Ecto neural progenitor cell (in vitro differentiated cells): ENCODE data around the gene MTSS2.
"Not testable (repeated sequence)": the region's sequence is repeated elsewhere in the genome, so short reads cannot be mapped to it uniquely, and the experiment has no call there.

Source experiments
- DNase-seq: peaks from one replicate; pipeline ENCODE4 v3.0.0-alpha.2; 2018; ENCODE audit warnings: low spot score

MTSS2 gene

DNA sequence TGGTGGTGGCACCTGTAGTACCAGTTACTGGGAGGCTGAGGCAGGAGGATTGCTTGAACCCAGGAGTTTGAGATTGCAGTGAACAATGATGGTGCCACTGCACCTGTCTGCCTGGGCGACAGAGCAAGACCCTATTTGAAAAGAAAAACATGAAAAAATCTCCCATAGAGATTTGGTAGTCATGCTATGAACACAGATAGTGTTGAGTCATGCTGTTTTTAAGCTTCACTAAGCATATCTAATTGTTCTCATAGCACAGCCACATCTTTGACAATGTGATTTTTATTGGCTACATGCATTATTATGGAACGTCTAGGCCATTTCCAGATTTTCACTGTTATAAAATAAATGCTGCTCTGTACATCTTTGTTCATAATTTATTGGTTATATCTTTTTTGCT, 33.5 kb downstream of the MTSS2 start:
- DNase-seq, result no peak

- no peak for DNase-seq
These were observed 34.3 kb downstream of the MTSS2 start for GRCh38 chr16:70651524-70651923.

DNA sequence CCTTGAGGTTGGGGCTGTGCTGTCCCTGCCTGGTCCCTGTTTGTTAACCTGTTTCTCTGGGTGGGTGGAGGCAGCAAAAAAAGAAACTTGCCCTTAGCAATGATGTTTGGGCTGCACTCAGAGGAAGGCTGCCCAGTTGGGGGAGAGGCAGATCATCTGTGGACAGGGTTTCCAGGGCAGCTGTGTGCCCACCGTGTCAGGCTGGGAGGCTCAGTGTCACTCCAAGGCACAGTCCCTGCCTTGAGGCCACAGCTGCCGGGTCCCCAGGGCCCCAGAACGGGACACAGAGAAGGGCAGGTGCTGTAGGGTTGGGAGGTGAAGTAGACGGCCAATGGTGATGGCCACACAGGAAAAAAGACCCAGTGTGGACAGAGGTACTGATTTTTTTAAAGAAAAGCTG, 35.6 kb downstream of the MTSS2 start:
- no peak for DNase-seq

DNA sequence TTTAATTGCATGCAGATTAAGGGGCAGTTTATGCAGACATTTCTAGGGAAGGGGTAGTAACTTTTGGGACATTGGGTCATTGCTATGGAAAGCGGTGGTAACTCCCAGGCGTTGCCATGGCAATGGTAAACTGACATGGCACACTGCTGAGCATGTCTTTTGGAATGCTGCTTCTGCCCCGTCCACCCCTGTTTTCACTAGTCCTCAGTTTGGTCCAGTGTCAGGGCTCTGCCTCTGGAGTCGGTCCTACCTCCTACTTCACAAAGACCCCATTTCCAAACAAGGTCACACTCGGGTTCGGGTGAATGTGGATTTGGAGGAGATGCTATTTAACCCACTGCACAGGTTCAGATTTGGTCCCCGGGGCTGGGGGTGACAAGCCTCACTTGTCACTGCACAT, 36.6 kb downstream of the MTSS2 start:
- peak; percentile 34 for DNase-seq

DNA sequence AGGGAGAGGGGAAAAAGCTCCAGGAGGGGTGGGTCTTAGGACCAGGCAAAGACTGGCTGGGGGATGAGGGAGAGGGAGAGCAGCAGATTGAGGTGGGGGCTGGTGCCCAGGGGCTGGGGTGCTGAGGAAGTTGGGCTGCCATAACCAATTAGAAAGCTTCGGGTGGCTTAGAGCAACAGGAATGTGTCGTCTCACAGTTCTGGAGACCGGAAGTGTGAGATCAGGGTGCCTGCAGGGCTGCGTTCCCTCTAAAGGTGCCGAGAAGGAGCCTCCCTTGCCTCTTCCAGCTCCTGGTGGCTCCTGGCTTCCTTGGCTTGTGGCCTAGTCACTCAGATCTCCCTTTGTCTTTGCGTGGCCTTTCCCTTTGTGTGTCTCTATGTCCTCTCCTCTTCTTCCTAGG, 37.2 kb downstream of the MTSS2 start:
- DNase-seq, result no peak

DNA sequence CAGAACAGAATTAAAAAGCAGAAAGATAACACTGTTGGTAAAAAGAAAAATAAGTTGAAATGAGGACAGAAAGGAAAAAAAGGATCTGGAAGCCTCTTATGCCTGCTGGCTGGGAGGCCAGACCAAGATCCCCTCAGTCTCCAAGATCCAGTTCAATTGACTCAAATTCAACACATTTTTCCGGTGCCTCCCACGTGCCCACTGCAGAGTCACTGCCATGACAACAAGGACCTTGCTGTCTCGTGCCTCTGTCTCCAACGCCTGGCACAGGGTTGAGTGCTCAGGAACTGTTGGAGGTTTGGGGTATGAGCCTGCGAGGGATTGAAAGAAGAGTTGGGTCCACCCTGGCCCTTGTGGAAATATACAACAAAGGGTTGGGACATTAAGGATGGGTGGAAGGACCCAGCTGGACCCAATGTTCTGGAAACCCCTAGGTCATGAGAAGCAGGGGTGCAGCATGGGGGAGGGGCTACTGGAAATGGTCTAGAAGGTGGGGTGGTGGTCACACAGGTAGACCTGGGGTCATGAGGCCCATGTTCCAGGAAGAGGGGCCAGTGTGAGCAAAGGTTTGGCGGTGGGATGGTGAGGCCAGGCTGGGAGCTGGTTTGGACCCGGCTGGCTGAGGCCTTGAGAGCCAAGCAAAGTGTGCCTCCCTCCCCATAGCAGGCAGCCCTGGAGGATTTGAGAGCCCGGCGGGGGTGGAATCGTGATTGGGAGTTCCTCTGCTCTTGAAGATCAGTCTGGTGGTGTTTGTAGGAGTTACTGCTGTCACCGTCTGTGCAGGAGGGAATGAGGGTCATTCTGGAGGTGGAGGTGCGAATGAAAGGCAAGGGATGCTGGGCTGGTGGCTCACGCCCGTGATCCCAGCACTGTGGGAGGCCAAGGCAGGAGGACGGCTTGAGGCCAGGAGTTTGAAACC, 38.2 kb downstream of the MTSS2 start:
- no peak for DNase-seq

- peak; percentile 55 for DNase-seq
These were observed 39.3 kb downstream of the MTSS2 start, which contains the start of gene IL34 for GRCh38 chr16:70646260-70647241. Gene IL34 (plus strand): TSS chr16:70646559. CDS start chr16:70646948, 389 bp downstream.

DNA sequence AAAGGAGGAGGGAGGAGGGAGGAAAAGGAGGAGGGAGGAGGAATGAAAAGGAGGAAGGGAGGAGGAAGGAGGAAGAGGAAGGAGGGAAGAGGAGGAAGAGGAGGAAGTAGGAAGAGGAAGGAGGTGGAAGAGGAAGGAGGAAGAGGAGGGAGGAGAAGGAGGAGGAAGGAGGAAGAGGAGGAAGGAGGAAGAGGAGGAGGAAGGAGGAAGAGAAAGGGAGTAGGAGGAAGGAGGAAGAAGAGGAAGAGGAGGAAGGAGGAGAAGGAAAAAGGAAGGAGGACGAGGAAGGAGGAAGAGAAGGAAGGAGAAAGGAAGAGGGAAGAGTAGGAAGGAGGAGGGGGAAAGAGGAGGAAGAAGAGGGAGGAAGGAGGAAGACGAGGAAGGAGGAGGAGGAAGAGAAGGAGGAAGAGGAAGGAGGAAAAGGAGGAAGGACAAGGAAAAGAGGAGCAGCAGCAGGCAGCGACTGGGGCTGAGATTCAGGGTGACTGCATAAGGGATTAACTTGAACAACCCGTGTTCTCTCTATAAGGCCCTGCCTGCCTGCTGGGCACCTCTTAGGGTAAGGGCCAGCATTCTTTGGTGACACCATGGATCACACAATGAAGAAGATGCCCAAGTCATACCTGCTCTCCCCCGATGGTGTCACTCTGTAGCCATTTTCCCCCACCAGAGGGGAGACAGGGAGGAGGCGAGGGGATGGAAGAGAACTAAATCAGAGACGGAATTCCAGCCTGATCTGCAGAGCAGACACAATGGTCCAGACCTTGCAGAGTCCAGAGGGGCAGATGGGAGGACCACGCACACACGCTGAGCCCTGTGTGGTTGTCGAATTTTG, 40.9 kb downstream of the MTSS2 start:
- peak; percentile 37 for DNase-seq

DNA sequence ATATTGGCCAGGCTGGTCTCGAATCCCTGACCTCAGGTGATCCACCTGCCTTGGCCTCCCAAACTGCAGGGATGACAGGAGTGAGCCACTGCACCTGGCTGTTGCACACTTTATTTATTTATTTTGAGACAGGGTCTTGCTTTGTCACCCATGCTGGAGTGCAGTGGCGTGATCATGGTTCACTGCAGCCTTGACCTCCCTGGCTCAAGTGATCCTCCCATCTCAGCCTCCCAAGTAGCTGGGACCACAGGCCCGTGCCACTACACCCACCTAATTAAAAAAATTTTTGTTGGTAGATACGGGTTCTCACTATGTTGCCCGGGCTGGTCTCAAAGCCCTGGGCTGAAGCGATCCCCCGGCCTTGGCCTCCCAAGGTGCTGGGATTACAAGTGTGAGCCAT, 42.6 kb downstream of the MTSS2 start:
- DNase-seq, result not testable (repeated sequence)

DNA sequence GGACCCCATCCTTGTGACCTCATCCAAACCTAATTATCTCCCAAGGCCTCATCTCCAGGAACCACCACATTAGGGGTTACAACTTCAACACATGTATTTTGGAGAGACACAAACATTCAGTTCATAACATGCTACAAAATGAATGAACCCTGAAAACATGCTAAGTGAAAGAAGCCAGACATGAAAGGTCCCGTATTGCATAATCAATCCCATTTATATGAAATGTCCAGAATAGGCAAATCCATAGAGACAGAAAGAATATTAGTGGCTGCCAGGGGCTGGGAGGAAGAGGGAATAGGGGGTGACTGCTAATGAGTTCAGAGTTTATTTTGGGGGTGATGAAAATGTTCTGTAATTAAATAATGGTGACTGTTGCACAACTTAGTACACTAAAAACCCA, 43.2 kb downstream of the MTSS2 start:
- DNase-seq, result no peak

GRCh38 chr16:70638814-70639792, 46.8 kb downstream of the MTSS2 start:
- DNase-seq, result no peak
